Activated CD4-positive, alpha-beta memory T cell treated with anti-CD3 and anti-CD28 coated beads for 36 hours (primary cell): ENCODE data around the gene MYL2. TPM values are rescaled to one million over a fixed set of nuclear protein-coding genes. Genes with fewer than 3 reads are reported as not detected.

ENCODE experiments used
- CTCF ChIA-PET: fragments of 350-600 bp; sonication (Branson Sonifier 250); formaldehyde crosslinking; loops from one replicate; lab custom pipeline; 2021; ENCODE audit warnings: antibody characterized with exemption, inconsistent platforms; lab: Charles Lee
- POLR2A ChIA-PET: fragments of 350-600 bp; sonication (Branson Sonifier 250); formaldehyde crosslinking; loops from one replicate; lab custom pipeline; 2021; ENCODE audit warnings: antibody characterized with exemption; lab: Charles Lee
- DNase-seq: peaks from one replicate; pipeline ENCODE4 v3.0.0-alpha.2; 2020
- H3K27ac Mint-ChIP-seq: one replicate; pipeline ENCODE4 v1.8.0; 2021; ENCODE audit warnings: mixed read lengths
- H3K27me3 Mint-ChIP-seq: one replicate; pipeline ENCODE4 v1.8.0; 2021; ENCODE audit warnings: mixed read lengths
- H3K36me3 Mint-ChIP-seq: one replicate; pipeline ENCODE4 v1.8.0; 2021; ENCODE audit warnings: mixed read lengths
- H3K4me1 Mint-ChIP-seq: one replicate; pipeline ENCODE4 v1.8.0; 2021; ENCODE audit warnings: low read depth, mixed read lengths
- H3K4me3 Mint-ChIP-seq: one replicate; pipeline ENCODE4 v1.8.0; 2021; ENCODE audit warnings: mild to moderate bottlenecking, mixed read lengths
- H3K9me3 Mint-ChIP-seq: one replicate; pipeline ENCODE4 v1.8.0; 2021; ENCODE audit warnings: mixed read lengths
- intact Hi-C: fragments of 100-400 bp; cut with micrococcal nuclease; formaldehyde crosslinking; loops from one replicate; pipeline ENCODE4 v1.15.1; 2023
- total RNA-seq, 2 experiments: library from RNA; stranded (reverse); gene quantifications; one replicate each; pipeline ENCODE4 v1.2.3, GENCODE V29; 2021

Gene MYL2
- total RNA-seq, 2 experiments from 2014 or later = not detected

DNA sequence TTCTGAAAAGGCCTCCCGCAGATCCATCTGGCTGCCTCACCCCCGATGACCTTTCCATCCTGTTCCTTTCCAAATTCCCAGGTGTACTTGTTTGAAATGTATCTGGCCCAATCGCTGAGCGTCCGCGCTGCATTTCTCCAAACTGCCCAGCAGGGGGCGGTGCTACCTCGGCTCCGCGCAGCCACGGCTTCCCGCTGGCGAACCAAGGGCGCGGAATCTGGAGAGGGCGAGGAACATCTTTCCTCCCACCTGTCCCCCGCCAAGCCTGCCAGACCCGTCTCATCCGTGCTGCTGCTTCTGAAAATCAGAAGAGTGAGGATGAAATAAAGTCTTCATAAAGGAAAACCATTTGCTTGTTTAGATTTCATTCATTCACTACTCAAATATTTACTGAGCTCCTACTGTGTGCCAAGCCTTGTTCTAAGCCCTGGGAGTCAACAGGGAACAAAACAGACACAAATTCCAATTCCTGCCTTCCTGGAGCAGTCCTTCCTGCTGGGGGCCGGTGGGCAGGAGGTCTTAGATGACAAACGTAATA is 16.8 kb upstream of the MYL2 start:
- ChIA-PET POLR2A (no interaction called here), CTCF (interaction anchor here (0.7 to 2.7 kb wide), 14 partner anchors 8 to 378 kb away, joined by 3 to 10 read pairs (median 4); no protein-coding TSS in a partner anchor)
- Mint-ChIP-seq H3K4me3 (no peak overlapping the region), H3K9me3 (no peaks in the 10 kb centered on the region), H3K27ac (no peak overlapping the region), H3K36me3 (no peaks in the 10 kb centered on the region), H3K27me3 (peaks cover 17% of the 10 kb centered on the region), H3K4me1 (peaks cover 6% of the 10 kb centered on the region)
- peak; percentile 68 for DNase-seq
- intact Hi-C loops = loop anchor here (2.0 to 10.0 kb wide), 3 partner anchors 78 to 378 kb away; no protein-coding TSS in a partner anchor

DNA sequence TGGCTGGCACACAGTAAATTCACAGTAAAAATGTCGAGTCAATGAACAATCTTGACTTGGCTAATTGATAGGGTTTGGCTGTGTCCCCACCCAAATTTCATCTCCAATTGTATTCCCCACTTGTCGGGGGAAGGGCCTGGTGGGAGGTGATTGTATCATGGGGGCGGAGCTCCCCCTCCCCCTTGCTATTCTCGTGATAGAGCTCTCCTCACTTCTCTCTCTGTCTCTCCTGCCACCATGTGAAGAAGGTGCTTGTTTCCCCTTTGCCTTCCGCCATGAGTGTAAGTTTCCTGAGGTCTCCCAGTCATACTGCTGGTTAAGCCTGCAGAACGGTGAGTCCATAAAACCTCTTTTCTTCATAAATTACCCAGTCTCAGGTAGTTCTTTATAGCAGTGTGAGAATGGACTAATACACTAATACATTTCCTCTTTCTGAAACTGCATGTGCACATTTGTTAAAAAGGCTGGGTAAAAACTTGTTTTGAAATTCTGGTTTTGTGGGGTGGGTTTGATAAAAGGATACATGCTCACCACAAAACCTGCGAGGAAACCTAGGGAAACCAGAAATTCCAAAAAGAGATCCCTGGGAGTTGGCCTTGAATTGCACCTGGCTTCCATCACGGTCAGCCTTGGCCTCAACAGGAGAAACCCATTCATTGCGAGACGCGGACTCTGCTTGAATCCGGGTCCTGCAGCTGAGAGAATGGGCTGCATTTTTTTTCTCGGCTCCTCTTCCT is 16.2 kb upstream of the MYL2 start:
- CTCF ChIA-PET = interaction anchor here (0.9 to 2.7 kb wide), 12 partner anchors 10 to 379 kb away, joined by 3 to 10 read pairs (median 5); no protein-coding TSS in a partner anchor
- intact Hi-C loops = loop anchor here (2.0 to 10.0 kb wide), 3 partner anchors 78 to 378 kb away; no protein-coding TSS in a partner anchor
- no peak for DNase-seq
- Mint-ChIP-seq H3K27me3 (peaks cover 17% of the 10 kb centered on the region), H3K4me1 (peaks cover 6% of the 10 kb centered on the region), H3K9me3 (no peaks in the 10 kb centered on the region), H3K4me3 (no peak overlapping the region), H3K27ac (no peak overlapping the region), H3K36me3 (no peaks in the 10 kb centered on the region)
- POLR2A ChIA-PET = no interaction called here

DNA sequence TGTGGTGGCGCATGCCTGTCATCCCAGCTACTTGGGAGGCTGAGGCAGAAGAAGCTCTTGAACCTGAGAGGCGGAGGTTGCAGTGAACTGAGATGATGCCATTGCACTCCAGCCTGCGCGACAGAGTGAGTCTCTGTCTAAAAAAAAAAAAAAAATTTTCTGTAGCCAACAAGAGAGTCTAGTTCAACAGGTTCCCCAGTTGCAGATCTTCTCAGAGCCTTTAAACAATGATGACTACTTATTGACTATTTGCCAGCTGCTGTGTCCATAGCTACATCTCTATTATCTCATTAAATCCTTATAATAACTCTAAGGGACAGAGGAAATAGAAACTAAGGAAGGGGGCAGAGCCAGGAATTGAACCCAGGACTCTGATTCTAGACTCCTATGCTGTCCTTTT is 15.2 kb upstream of the MYL2 start:
- peaks cover 17% of the 10 kb centered on the region for H3K27me3 Mint-ChIP-seq
- ChIA-PET POLR2A (no interaction called here), CTCF (interaction anchor here (0.6 to 2.7 kb wide), 5 partner anchors 46 to 380 kb away, joined by 3 to 10 read pairs (median 6); no protein-coding TSS in a partner anchor)
- H3K4me1 Mint-ChIP-seq = peaks cover 6% of the 10 kb centered on the region
- no peaks in the 10 kb centered on the region for H3K36me3 Mint-ChIP-seq
- intact Hi-C loops = loop anchor here (5.0 to 10.0 kb wide), 2 partner anchors 79 to 237 kb away; no protein-coding TSS in a partner anchor
- no peak overlapping the region for H3K27ac Mint-ChIP-seq
- H3K4me3 Mint-ChIP-seq = no peak overlapping the region
- H3K9me3 Mint-ChIP-seq = no peaks in the 10 kb centered on the region
- no peak for DNase-seq

DNA sequence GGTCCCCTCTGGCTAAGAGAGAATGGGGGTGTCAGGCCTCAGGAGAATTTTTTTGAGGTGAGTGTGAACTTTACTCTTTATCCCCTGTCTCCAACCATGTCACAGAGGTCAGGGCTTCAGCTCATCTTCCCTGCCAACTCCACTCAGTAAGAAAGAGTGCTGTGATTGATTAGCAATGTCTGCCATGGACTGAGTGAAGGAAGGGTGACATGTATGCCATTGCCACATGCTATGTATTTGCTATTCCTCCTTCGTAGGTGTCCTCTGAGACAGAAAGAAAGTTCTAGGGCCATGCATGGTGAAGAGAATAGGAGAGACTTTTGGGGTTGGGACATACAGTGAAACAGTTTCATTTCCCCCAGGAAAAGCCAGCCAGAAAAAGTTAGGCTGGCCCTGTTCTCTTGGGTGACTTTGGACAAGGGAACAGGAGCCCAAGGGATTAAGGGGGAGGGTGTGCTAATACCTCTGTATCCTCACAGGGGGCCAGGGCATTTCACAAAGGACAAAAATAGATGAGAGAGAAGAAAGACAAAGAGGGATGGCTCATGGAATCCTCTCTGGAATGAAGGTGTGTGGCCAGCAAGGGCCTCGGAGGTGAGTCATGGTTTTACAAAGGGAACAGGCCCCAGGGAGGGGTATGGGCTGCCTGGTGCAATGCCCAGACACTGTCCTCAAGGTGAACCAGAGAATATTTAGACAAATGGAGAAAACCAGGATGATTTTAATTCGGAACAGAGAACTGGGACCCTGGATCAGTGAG is 13.9 kb upstream of the MYL2 start:
- H3K27me3 Mint-ChIP-seq = peaks cover 17% of the 10 kb centered on the region
- H3K27ac Mint-ChIP-seq = no peak overlapping the region
- no peaks in the 10 kb centered on the region for H3K9me3 Mint-ChIP-seq
- H3K4me3 Mint-ChIP-seq = no peak overlapping the region
- DNase-seq = no peak
- intact Hi-C loops = loop anchor here (10.0 kb wide), 1 partner anchor 81 kb away; no protein-coding TSS in a partner anchor
- no peaks in the 10 kb centered on the region for H3K36me3 Mint-ChIP-seq
- peaks cover 6% of the 10 kb centered on the region for H3K4me1 Mint-ChIP-seq
- CTCF ChIA-PET = interaction anchor here (1.3 kb wide), 1 partner anchor 364 kb away, joined by 3 read pairs; no protein-coding TSS in a partner anchor
- POLR2A ChIA-PET = no interaction called here

DNA sequence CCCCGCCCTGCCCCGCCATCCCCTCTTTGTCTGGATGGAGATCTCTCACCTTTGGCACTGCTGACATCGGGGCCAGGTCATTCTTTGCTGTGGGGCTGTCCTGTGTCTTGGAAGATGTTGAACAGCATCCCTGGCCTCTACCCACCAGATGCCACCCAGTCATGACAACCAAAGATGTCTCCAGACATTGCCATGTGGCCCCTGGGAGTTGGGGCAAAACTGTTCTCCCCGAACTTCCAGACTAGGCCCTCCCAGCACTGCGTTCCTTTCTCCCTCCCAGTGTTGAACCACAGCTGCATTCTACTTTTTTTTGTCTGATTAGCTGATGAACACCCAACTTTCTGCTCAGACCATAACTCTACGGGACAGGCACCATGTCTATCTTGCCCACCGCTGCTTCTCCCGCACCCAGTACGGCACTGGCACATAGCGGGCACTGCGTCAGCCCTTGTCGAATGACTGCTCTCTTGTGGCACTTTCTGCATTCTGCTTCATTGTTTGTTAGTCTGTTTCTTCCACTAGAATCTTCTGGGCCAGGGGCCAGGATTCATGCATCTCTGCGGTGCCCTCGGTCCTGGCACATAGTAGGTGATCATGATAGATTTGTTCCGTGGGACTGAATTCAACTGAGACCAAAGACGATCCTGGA is 13.1 kb upstream of the MYL2 start:
- ChIA-PET POLR2A (no interaction called here), CTCF (interaction anchor here (0.6 to 1.3 kb wide), 2 partner anchors 365 to 378 kb away, joined by 3 read pairs; no protein-coding TSS in a partner anchor)
- peaks cover 6% of the 10 kb centered on the region for H3K4me1 Mint-ChIP-seq
- no peak overlapping the region for H3K4me3 Mint-ChIP-seq
- no peaks in the 10 kb centered on the region for H3K9me3 Mint-ChIP-seq
- DNase-seq = no peak
- intact Hi-C loops = loop anchor here (10.0 kb wide), 1 partner anchor 81 kb away; no protein-coding TSS in a partner anchor
- no peak overlapping the region for H3K27ac Mint-ChIP-seq
- no peaks in the 10 kb centered on the region for H3K36me3 Mint-ChIP-seq
- peaks cover 14% of the 10 kb centered on the region for H3K27me3 Mint-ChIP-seq

DNA sequence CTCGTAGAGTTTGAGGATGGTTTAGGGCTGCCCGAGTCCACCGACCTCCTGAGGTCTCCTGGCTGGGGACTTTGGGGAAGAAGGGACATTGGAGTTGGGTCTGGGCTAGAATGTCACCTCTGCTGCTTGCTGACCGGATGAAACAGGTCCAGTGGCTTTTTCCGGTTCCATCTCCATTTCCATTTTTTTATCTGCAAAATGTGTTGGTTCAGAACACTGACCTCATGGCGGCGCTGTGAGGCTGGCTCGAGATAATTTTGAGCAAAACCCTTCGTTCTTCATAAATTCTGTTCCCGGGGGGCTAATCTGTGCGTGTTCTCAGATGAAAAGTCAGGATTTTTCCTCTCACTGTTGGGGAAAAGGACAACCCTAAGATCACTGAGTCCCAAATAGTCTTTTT is 11.7 kb upstream of the MYL2 start:
- no peaks in the 10 kb centered on the region for H3K9me3 Mint-ChIP-seq
- H3K4me3 Mint-ChIP-seq = no peak overlapping the region
- no peaks in the 10 kb centered on the region for H3K36me3 Mint-ChIP-seq
- H3K4me1 Mint-ChIP-seq = peaks cover 2% of the 10 kb centered on the region
- peak; percentile 11 for DNase-seq
- H3K27ac Mint-ChIP-seq = no peak overlapping the region
- CTCF ChIA-PET = no interaction called here
- H3K27me3 Mint-ChIP-seq = peaks cover 11% of the 10 kb centered on the region
- POLR2A ChIA-PET = no interaction called here
- intact Hi-C loops = loop anchor here (10.0 kb wide), 1 partner anchor 83 kb away; no protein-coding TSS in a partner anchor

DNA sequence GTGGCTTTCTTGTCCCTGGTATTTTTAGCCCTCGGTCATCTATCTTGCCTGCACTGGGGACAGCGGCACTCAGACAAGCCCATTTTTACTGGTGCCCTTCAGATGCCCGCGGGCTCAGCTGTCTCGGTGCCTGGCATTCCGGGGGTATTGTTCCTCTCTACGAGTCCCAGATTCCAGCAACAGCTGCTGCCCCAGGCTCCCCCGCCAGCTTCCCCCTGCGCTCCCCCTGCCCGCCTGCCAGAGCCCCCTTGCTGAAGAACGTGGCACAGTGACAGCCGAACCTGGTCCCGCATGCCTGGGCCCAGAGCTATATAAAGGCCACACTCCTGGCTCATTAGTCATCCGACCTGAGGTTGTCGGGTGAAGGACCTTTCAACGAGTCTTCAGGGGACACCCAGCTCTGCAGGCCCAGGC is 10.9 kb upstream of the MYL2 start:
- Mint-ChIP-seq H3K27ac (no peak overlapping the region), H3K36me3 (no peaks in the 10 kb centered on the region), H3K4me1 (no peaks in the 10 kb centered on the region), H3K4me3 (no peak overlapping the region), H3K9me3 (no peaks in the 10 kb centered on the region), H3K27me3 (peaks cover 6% of the 10 kb centered on the region)
- intact Hi-C loops = loop anchor here (10.0 kb wide), 1 partner anchor 83 kb away; no protein-coding TSS in a partner anchor
- CTCF ChIA-PET = no interaction called here
- no peak for DNase-seq
- POLR2A ChIA-PET = no interaction called here

DNA sequence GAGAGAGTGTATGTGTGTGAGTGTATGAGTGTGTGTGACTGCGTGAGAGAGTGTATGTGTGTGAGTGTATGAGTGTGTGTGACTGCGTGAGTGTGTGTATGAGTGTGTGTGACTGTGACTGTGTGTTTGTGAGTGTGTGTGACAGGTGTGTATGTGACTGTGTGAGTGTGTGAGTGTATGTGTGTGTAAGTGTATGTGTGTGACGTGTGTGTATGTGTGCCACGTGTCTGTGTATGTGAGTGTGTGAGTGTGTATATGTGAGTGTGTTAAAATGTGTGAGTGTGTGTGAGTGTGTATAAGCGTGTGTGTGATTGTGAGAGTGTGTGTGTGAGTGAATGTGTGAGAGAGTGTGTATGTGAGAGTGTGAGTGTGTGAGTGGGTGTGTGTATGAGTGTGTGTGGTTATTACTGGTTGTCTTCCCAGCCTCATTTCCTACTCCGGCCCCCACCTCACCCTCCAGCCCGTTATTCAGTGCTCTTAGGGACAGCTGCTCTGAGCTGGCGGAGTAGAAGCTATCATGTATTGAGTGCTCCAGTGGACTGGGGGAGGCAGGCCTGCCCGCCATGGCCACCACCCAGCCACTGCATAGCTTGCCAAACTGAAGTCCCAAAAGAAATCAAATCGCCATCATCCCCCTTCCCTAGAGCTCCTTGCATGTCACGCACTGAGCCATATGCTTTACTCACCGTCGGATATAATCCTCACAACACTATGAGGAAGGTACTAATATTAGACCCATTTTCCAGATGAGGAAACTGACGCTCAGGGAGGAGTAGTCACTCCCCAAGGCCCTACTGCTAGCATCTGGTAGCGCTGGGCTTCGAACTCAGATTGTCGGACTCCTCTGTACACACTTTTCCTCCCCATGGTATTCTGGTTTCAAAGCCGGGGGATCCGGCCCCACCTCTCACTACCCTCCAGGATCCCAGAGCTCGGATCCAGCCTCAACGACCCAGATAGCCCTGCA is 10.3 kb upstream of the MYL2 start:
- H3K4me1 Mint-ChIP-seq = no peaks in the 10 kb centered on the region
- ChIA-PET CTCF (interaction anchor here (0.7 to 1.3 kb wide), 2 partner anchors 36 to 82 kb away, joined by 3 read pairs; no protein-coding TSS in a partner anchor), POLR2A (no interaction called here)
- no peaks in the 10 kb centered on the region for H3K36me3 Mint-ChIP-seq
- H3K27ac Mint-ChIP-seq = no peak overlapping the region
- peaks cover 4% of the 10 kb centered on the region for H3K27me3 Mint-ChIP-seq
- intact Hi-C loops = loop anchor here (10.0 kb wide), 1 partner anchor 84 kb away; no protein-coding TSS in a partner anchor
- no peak for DNase-seq
- no peak overlapping the region for H3K4me3 Mint-ChIP-seq
- no peaks in the 10 kb centered on the region for H3K9me3 Mint-ChIP-seq

DNA sequence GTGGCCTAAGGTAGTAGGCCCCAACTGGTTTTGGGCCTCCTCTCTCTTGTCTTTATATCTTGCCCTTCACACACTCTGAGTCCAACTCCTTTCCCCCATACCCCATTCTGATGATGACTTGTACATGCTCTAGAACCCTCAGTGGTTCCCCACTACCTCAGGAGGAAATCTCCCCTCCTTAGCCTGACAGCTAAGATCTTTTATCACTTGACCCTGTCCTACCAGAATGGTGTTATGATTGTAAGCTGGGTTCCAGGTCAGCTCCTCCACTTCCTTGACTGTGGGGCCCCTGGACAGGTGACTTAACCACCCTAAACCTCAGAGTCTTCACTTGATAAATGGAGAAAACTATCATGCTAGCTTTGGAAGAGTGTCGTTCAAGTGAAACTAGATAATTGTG is 9.4 kb upstream of the MYL2 start:
- ChIA-PET CTCF (interaction anchor here (0.7 to 1.3 kb wide), 4 partner anchors 8 to 464 kb away, joined by 3 read pairs; no protein-coding TSS in a partner anchor), POLR2A (no interaction called here)
- intact Hi-C loops = loop anchor here (10.0 kb wide), 1 partner anchor 85 kb away; no protein-coding TSS in a partner anchor

DNA sequence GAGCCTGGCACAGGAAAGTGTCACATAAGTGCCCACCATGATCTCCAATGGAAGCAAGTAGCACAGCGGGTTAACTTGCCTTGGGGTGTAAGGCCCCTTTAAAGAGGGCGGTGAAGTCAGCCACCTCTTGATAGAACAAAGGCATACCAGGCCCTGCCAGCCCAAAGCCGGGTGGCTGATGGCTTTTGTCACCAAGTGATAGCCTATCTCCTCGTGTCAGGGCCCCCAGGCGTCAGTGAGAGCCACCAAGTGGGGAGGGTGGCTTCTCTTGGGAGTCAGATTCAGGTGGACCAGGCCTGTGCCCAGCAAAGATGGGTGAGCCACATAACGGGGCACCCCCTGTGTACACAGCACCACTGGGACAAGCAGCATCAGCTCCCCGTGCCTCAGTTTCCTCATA is 8.3 kb upstream of the MYL2 start:
- Mint-ChIP-seq H3K27me3 (peaks cover 3% of the 10 kb centered on the region), H3K27ac (no peak overlapping the region), H3K4me3 (no peak overlapping the region), H3K36me3 (no peaks in the 10 kb centered on the region), H3K9me3 (no peaks in the 10 kb centered on the region), H3K4me1 (no peaks in the 10 kb centered on the region)
- intact Hi-C loops = no loop called here
- CTCF ChIA-PET = no interaction called here
- DNase-seq = no peak
- POLR2A ChIA-PET = no interaction called here

More for the DNA sequence above, 9.4 kb upstream of the MYL2 start:
- Mint-ChIP-seq H3K27me3 (peaks cover 1% of the 10 kb centered on the region), H3K36me3 (no peaks in the 10 kb centered on the region), H3K4me1 (no peaks in the 10 kb centered on the region), H3K4me3 (no peak overlapping the region), H3K9me3 (no peaks in the 10 kb centered on the region), H3K27ac (no peak overlapping the region)
- DNase-seq = no peak
